SK-N-SH (cell line): ENCODE results near the gene EIPR1. TPM values are rescaled to one million over a fixed set of nuclear protein-coding genes. Genes with fewer than 3 reads are reported as not detected.

ENCODE experiments used
- CTCF ChIA-PET: fragments of 300-600, 350-600 bp; formaldehyde crosslinking; extraction: SDS; loops from one replicate; lab custom pipeline; 2021; lab: Yijun Ruan, JAX
- POLR2A ChIA-PET: fragments of 350-600 bp; sonication (Branson Sonifier 250); formaldehyde crosslinking; extraction: SDS; loops from one replicate; lab custom pipeline; 2020; ENCODE audit warnings: antibody characterized with exemption, inconsistent platforms; lab: Yijun Ruan, JAX
- DNase-seq: peaks from one replicate; pipeline ENCODE4 v3.0.0; 2012
- H2AFZ ChIP-seq: fragments of 200-600 bp; sonication (generic); 2 replicates; pipeline ENCODE4 v1.8.1; 2016; ENCODE audit warnings: antibody characterized with exemption, mild to moderate bottlenecking, low read depth
- H3F3A ChIP-seq: fragments of 200-600 bp; sonication (generic); replicated peaks from 2 replicates; pipeline ENCODE3; 2016; ENCODE audit warnings: antibody characterized with exemption, mild to moderate bottlenecking; ENCODE audit not compliant: insufficient read depth
- H3K27ac ChIP-seq, 2 experiments: fragments of 200-500 bp in 1 of 2; fragments of 200-600 bp in 1 of 2; sonication (Bioruptor generic) in 1 of 2; sonication (generic), shearing (Covaris generic) in 1 of 2; 2 replicates each; pipeline versions ENCODE4 v1.5.1 to v1.6.1; 2014 to 2016; ENCODE audit warnings: low read depth in 2 of 2, inconsistent platforms in 1 of 2, low read length in 1 of 2, mild to moderate bottlenecking in 1 of 2, mixed read lengths in 1 of 2
- H3K27me3 ChIP-seq: fragments of 200-600 bp; sonication (generic), shearing (Covaris generic); 2 replicates; pipeline ENCODE4 v1.6.1; 2016; ENCODE audit warnings: mixed run types; ENCODE audit not compliant: insufficient read depth
- H3K36me3 ChIP-seq, 2 experiments: fragments of 200-500 bp in 1 of 2; fragments of 200-600 bp in 1 of 2; sonication (Bioruptor generic) in 1 of 2; sonication (generic) in 1 of 2; replicated peaks in 1 of 2; 2 replicates each; pipeline versions ENCODE3 to v1.5.1; 2014 to 2016; ENCODE audit warnings: low read length in 1 of 2, mild to moderate bottlenecking in 1 of 2; ENCODE audit not compliant: insufficient read depth in 2 of 2, control insufficient read depth in 1 of 2
- H3K4me1 ChIP-seq, 2 experiments: fragments of 200-500 bp in 1 of 2; fragments of 200-600 bp in 1 of 2; sonication (Bioruptor generic) in 1 of 2; sonication (generic), shearing (Covaris generic) in 1 of 2; 2 replicates each; pipeline versions ENCODE4 v1.5.1 to v1.6.1; 2014 to 2016; ENCODE audit warnings: low read depth in 1 of 2, low read length in 1 of 2, mixed run types in 1 of 2; ENCODE audit not compliant: insufficient read depth in 2 of 2, control insufficient read depth in 1 of 2
- H3K4me2 ChIP-seq: fragments of 200-600 bp; sonication (generic), shearing (Covaris generic); 2 replicates; pipeline ENCODE4 v1.6.1; 2017; ENCODE audit warnings: mixed run types
- H3K4me3 ChIP-seq, 2 experiments: fragments of 200-500 bp in 1 of 2; fragments of 200-600 bp in 1 of 2; sonication (Bioruptor generic) in 1 of 2; sonication (generic), shearing (Covaris generic) in 1 of 2; 2 replicates each; pipeline versions ENCODE4 v1.5.1 to v1.8.1; 2014 to 2016; ENCODE audit warnings: low read depth in 2 of 2, inconsistent platforms in 1 of 2, low read length in 1 of 2, mild to moderate bottlenecking in 1 of 2, mixed read lengths in 1 of 2, moderate library complexity in 1 of 2
- H3K79me2 ChIP-seq: fragments of 200-600 bp; sonication (generic); 2 replicates; pipeline ENCODE4 v1.8.1; 2017; ENCODE audit warnings: mild to moderate bottlenecking; ENCODE audit not compliant: insufficient read depth
- H3K9ac ChIP-seq: fragments of 200-600 bp; sonication (generic); 2 replicates; pipeline ENCODE4 v1.6.1; 2017; ENCODE audit warnings: mixed run types
- H3K9me2 ChIP-seq: fragments of 200-600 bp; sonication (generic); 2 replicates; pipeline ENCODE4 v1.6.1; 2017; ENCODE audit warnings: mixed run types
- H3K9me3 ChIP-seq: fragments of 200-600 bp; sonication (generic); 2 replicates; pipeline ENCODE4 v1.6.1; 2017; ENCODE audit warnings: mixed run types, mild to moderate bottlenecking, moderate library complexity
- H4K20me1 ChIP-seq: fragments of 200-600 bp; sonication (generic); 2 replicates; pipeline ENCODE4 v1.6.1; 2017; ENCODE audit warnings: mild to moderate bottlenecking, mixed run types; ENCODE audit not compliant: insufficient read depth
- CHD2 ChIP-seq: fragments of 150-350 bp; IDR thresholded peaks from 2 replicates; pipeline ENCODE4 v1.6.1; 2018; ENCODE audit warnings: low read length; ENCODE audit not compliant: partially characterized antibody
- FOSL2 ChIP-seq: IDR thresholded peaks from 2 replicates; pipeline ENCODE4 v1.4.0; 2012; ENCODE audit warnings: low read depth, mild to moderate bottlenecking, moderate library complexity, borderline replicate concordance
- FOXJ3 ChIP-seq: sonication (generic); formaldehyde crosslinking; IDR thresholded peaks from 2 replicates; pipeline ENCODE4 v1.5.1; 2020; ENCODE audit warnings: mild to moderate bottlenecking, missing genetic modification reagents
- FOXM1 ChIP-seq: IDR thresholded peaks from 2 replicates; pipeline ENCODE4 v1.4.0; 2012; ENCODE audit warnings: low read depth, mild to moderate bottlenecking
- GATA2 ChIP-seq: sonication (generic); formaldehyde crosslinking; IDR thresholded peaks from 2 replicates; pipeline ENCODE4 v1.5.0; 2020; ENCODE audit warnings: mild to moderate bottlenecking, missing genetic modification reagents
- IRF3 ChIP-seq: fragments of 150-350 bp; IDR thresholded peaks from 2 replicates; pipeline ENCODE4 v1.6.1; 2016; ENCODE audit warnings: mild to moderate bottlenecking, low read depth, low read length
- MEF2A ChIP-seq: IDR thresholded peaks from 2 replicates; pipeline ENCODE4 v1.4.0; 2012; ENCODE audit warnings: low read depth, borderline replicate concordance
- NFIC ChIP-seq: IDR thresholded peaks from 2 replicates; pipeline ENCODE4 v1.4.0; 2012; ENCODE audit warnings: borderline replicate concordance
- POLR2AphosphoS5 ChIP-seq: IDR thresholded peaks from 2 replicates; pipeline ENCODE4 v1.6.1; 2012; ENCODE audit warnings: low read depth, low read length
- RCOR1 ChIP-seq: fragments of 150-350 bp; IDR thresholded peaks from 2 replicates; pipeline ENCODE4 v1.6.1; 2017; ENCODE audit warnings: antibody characterized with exemption, low read length
- RFX5 ChIP-seq: IDR thresholded peaks from 2 replicates; pipeline ENCODE4 v1.6.1; 2012; ENCODE audit warnings: mild to moderate bottlenecking, improper control_type of control experiment, low read length
- SMC3 ChIP-seq: IDR thresholded peaks from 2 replicates; pipeline ENCODE4 v1.6.1; 2012; ENCODE audit warnings: low read depth, low read length, improper control_type of control experiment
- TAF1 ChIP-seq: IDR thresholded peaks from 2 replicates; pipeline ENCODE4 v1.6.1; 2012; ENCODE audit warnings: low read depth, mild to moderate bottlenecking, low read length, moderate library complexity, borderline replicate concordance
- TEAD4 ChIP-seq: IDR thresholded peaks from 2 replicates; pipeline ENCODE4 v1.4.0; 2012; ENCODE audit warnings: mild to moderate bottlenecking, borderline replicate concordance; ENCODE audit not compliant: insufficient read depth
- WGBS: methylation state at CpG from one replicate; pipeline ENCODE4 v1.1.6; 2017; ENCODE audit warnings: low lambda C conversion rate; 5-methylcytosine and 5-hydroxymethylcytosine counted together
- polyA plus RNA-seq, 3 experiments: library from polyadenylated mRNA; depleted of rRNA; stranded (reverse); fragments of >200 nt; gene quantifications; 2 replicates each; pipeline ENCODE4 v1.2.3, GENCODE V29; 2012
- TF ChIP-seq, protein P1 (sequence below): fragments of 150-350 bp; IDR thresholded peaks from 2 replicates; pipeline ENCODE4 v1.6.1; 2017; ENCODE audit warnings: antibody characterized with exemption, low read length, low read depth, borderline replicate concordance
- TF ChIP-seq, protein P2 (sequence below): IDR thresholded peaks from 2 replicates; pipeline ENCODE4 v1.4.0; 2012; ENCODE audit warnings: low read depth, borderline replicate concordance
- TF ChIP-seq, protein P3 (sequence below): fragments of 200-600 bp; sonication (generic); IDR thresholded peaks from 2 replicates; pipeline ENCODE4 v1.6.1; 2017; ENCODE audit warnings: antibody characterized with exemption, mild to moderate bottlenecking, moderate library complexity

The EIPR1 gene
- polyA plus RNA-seq, 1 of the 3 experiments (the other 2 are of a cell fraction), result 85.9 TPM

- H3K79me2 ChIP-seq, result peaks cover 94% of the 10 kb centered on the region
- CTCF ChIA-PET, result interaction anchor here (1.1 to 2.8 kb wide), 2 partner anchors 8 to 37 kb away, joined by 3 to 13 read pairs; no protein-coding TSS in a partner anchor
- no peak overlapping the region for H3K4me3 ChIP-seq
- H3K9me2 ChIP-seq, result no peaks in the 10 kb centered on the region
- POLR2A ChIA-PET, result interaction anchor here (1.0 kb wide), 2 partner anchors 9 to 61 kb away, joined by 3 to 4 read pairs; partner anchors contain the start of gene EIPR1
- H3F3A ChIP-seq, result peaks cover 3% of the 10 kb centered on the region
- no peaks in the 10 kb centered on the region for H3K9me3 ChIP-seq
- H3K36me3 ChIP-seq, result peaks cover 50 to 71% of the 10 kb centered on the region in 2 experiments
- no peak overlapping the region for H3K4me2 ChIP-seq
- no peak overlapping the region for H2AFZ ChIP-seq
- no peaks in the 10 kb centered on the region for H3K27me3 ChIP-seq
- H3K27ac ChIP-seq, result no peak overlapping the region
- no peaks in the 10 kb centered on the region; the same call in 1 of the 2 replicates for H4K20me1 ChIP-seq
- H3K4me1 ChIP-seq, result peaks cover 0 to 3% of the 10 kb centered on the region in 2 experiments; a peak in 2 of 4 replicates
- WGBS, result 94% methylated on average over 5 of the region's 5 CpGs
- DNase-seq, result no peak
- no peak overlapping the region for H3K9ac ChIP-seq
- no peak for TF ChIP-seq RFX5
- no peak for TF ChIP-seq TEAD4
- TF ChIP-seq MEF2A, result no peak
- no peak for TF ChIP-seq CHD2
- TF ChIP-seq RCOR1, result no peak
- TF ChIP-seq POLR2AphosphoS5, result no peak
- TF ChIP-seq FOXM1, result no peak
- no peak for TF ChIP-seq NFIC
- TF ChIP-seq FOXJ3 (CRISPR knock-in tag), result no peak
- TF ChIP-seq TAF1, result no peak
- TF ChIP-seq, protein P1, sequence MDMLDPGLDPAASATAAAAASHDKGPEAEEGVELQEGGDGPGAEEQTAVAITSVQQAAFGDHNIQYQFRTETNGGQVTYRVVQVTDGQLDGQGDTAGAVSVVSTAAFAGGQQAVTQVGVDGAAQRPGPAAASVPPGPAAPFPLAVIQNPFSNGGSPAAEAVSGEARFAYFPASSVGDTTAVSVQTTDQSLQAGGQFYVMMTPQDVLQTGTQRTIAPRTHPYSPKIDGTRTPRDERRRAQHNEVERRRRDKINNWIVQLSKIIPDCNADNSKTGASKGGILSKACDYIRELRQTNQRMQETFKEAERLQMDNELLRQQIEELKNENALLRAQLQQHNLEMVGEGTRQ, result no peak
- no peak for TF ChIP-seq SMC3
- TF ChIP-seq, protein P2, sequence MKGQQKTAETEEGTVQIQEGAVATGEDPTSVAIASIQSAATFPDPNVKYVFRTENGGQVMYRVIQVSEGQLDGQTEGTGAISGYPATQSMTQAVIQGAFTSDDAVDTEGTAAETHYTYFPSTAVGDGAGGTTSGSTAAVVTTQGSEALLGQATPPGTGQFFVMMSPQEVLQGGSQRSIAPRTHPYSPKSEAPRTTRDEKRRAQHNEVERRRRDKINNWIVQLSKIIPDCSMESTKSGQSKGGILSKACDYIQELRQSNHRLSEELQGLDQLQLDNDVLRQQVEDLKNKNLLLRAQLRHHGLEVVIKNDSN, result no peak
Measured at GRCh38 chr2:3387011-3387410, 9.4 kb upstream of the EIPR1 start.

DNA sequence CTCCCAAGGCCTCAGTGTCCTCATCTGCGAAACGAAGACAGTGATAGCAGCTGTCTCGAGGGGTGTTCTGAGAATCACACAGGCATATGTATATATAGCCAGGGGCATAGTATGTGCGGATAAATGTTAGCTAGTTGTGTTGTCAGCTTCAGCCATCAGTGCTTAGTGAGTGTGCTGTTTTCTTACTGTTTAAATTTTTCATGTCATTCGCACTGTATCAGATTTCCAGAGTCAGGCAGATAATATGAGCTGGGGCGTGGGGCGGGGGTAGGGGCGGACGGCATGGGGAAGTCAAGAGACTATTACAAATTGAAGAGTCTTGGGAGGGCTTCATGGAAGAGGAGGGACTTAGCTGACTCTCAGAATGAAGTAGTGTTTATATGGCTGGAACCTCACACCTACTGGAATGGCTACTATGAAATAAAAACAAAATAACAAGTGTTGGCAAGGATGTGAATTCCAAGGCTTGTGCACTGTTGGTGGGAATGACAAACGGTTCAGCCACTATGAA lies 8.9 kb upstream of the EIPR1 start:
- Histone ChIP-seq H3K9ac (no peak overlapping the region), H4K20me1 (no peaks in the 10 kb centered on the region), H2AFZ (no peak overlapping the region), H3K27ac (peak overlapping the region in 1 of 2 experiments; percentile 50; a peak in 1 of 4 replicates), H3K27me3 (no peaks in the 10 kb centered on the region), H3K4me1 (peaks cover 0 to 5% of the 10 kb centered on the region in 2 experiments; a peak in 2 of 4 replicates), H3K4me2 (no peak overlapping the region), H3K79me2 (peaks cover 94% of the 10 kb centered on the region), H3K36me3 (peaks cover 52 to 68% of the 10 kb centered on the region in 2 experiments), H3K9me2 (no peaks in the 10 kb centered on the region), H3K9me3 (no peaks in the 10 kb centered on the region), H3K4me3 (no peak overlapping the region), H3F3A (peaks cover 3% of the 10 kb centered on the region)
- DNase-seq, result no peak
- 90% methylated on average over 10 of the region's 10 CpGs for WGBS
- ChIA-PET CTCF (interaction anchor here (0.7 to 2.8 kb wide), 5 partner anchors 9 to 1532 kb away, joined by 3 to 13 read pairs (median 5); no protein-coding TSS in a partner anchor), POLR2A (interaction anchor here (1.0 kb wide), 2 partner anchors 9 to 61 kb away, joined by 3 to 4 read pairs; partner anchors contain the start of gene EIPR1)
- TF ChIP-seq NFIC (no peak), FOSL2 (no peak), CHD2 (no peak), GATA2 (CRISPR knock-in tag) (no peak), FOXJ3 (CRISPR knock-in tag) (no peak), IRF3 (no peak)
- TF ChIP-seq, protein P1, result no peak
- TF ChIP-seq, protein P3, sequence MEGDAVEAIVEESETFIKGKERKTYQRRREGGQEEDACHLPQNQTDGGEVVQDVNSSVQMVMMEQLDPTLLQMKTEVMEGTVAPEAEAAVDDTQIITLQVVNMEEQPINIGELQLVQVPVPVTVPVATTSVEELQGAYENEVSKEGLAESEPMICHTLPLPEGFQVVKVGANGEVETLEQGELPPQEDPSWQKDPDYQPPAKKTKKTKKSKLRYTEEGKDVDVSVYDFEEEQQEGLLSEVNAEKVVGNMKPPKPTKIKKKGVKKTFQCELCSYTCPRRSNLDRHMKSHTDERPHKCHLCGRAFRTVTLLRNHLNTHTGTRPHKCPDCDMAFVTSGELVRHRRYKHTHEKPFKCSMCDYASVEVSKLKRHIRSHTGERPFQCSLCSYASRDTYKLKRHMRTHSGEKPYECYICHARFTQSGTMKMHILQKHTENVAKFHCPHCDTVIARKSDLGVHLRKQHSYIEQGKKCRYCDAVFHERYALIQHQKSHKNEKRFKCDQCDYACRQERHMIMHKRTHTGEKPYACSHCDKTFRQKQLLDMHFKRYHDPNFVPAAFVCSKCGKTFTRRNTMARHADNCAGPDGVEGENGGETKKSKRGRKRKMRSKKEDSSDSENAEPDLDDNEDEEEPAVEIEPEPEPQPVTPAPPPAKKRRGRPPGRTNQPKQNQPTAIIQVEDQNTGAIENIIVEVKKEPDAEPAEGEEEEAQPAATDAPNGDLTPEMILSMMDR, result no peak
